Endodermal cell (in vitro differentiated cells): Measurements from ENCODE around the gene FARP2. TPM values are rescaled to one million over a fixed set of nuclear protein-coding genes. Genes with fewer than 3 reads are reported as not detected.
"Not testable (repeated sequence)": the region's sequence is repeated elsewhere in the genome, so short reads cannot be mapped to it uniquely, and the experiment has no call there.

Experiments used
- DNase-seq: peaks from one replicate; pipeline ENCODE4 v3.0.0-alpha.2; 2017
- H3K27ac ChIP-seq: 2 replicates; pipeline ENCODE4 v1.5.1; 2013; ENCODE audit warnings: mild to moderate bottlenecking, low read depth, low read length, moderate library complexity
- H3K27me3 ChIP-seq: 2 replicates; pipeline ENCODE4 v1.6.1; 2013; ENCODE audit warnings: mild to moderate bottlenecking, low read length, moderate library complexity; ENCODE audit not compliant: insufficient read depth, control insufficient read depth, poor library complexity, severe bottlenecking
- H3K36me3 ChIP-seq: 2 replicates; pipeline ENCODE4 v1.7.0; 2013; ENCODE audit warnings: mild to moderate bottlenecking, low read length, moderate library complexity; ENCODE audit not compliant: control insufficient read depth, insufficient read depth
- H3K4me1 ChIP-seq: one replicate; pipeline ENCODE4 v1.7.0; 2013; ENCODE audit warnings: low read length; ENCODE audit not compliant: control insufficient read depth, insufficient read depth
- H3K4me3 ChIP-seq: 2 replicates; pipeline ENCODE4 v1.5.1; 2013; ENCODE audit warnings: mild to moderate bottlenecking, low read length, moderate library complexity
- H3K9ac ChIP-seq: 2 replicates; pipeline ENCODE4 v1.6.1; 2013; ENCODE audit warnings: mild to moderate bottlenecking, low read length, moderate library complexity; ENCODE audit not compliant: poor library complexity, severe bottlenecking; ENCODE audit errors: extremely low read depth
- H3K9me3 ChIP-seq: 2 replicates; pipeline ENCODE4 v1.6.1; 2013; ENCODE audit warnings: mild to moderate bottlenecking, low read length, moderate library complexity; ENCODE audit not compliant: control insufficient read depth
- H3K27ac Mint-ChIP-seq: 2 replicates; pipeline ENCODE4 v1.8.0; 2020; ENCODE audit warnings: mixed read lengths
- H3K27me3 Mint-ChIP-seq: 2 replicates; pipeline ENCODE4 v1.8.0; 2021; ENCODE audit warnings: mild to moderate bottlenecking, mixed read lengths; ENCODE audit not compliant: insufficient read depth
- H3K36me3 Mint-ChIP-seq: 2 replicates; pipeline ENCODE4 v1.8.0; 2020; ENCODE audit warnings: low read depth, mixed read lengths
- H3K4me1 Mint-ChIP-seq: 2 replicates; pipeline ENCODE4 v1.8.0; 2020; ENCODE audit warnings: mixed read lengths
- H3K4me3 Mint-ChIP-seq: 2 replicates; pipeline ENCODE4 v1.8.0; 2020; ENCODE audit warnings: mild to moderate bottlenecking, moderate library complexity, mixed read lengths
- H3K9me3 Mint-ChIP-seq: 2 replicates; pipeline ENCODE4 v1.8.0; 2020; ENCODE audit warnings: mild to moderate bottlenecking, mixed read lengths
- CTCF ChIP-seq: fragments of 200-600 bp; sonication (generic); conservative IDR thresholded peaks from 2 replicates; pipeline ENCODE4 v1.5.0; 2021; ENCODE audit warnings: antibody characterized with exemption, mild to moderate bottlenecking
- WGBS, 2 experiments: methylation state at CpG; one replicate each; pipeline versions ENCODE4 v1.1.5 to v1.1.7; 2013; ENCODE audit warnings: missing lambda C conversion rate in 2 of 2, mixed read lengths in 1 of 2; ENCODE audit not compliant: insufficient coverage in 1 of 2, insufficient read length in 1 of 2; 5-methylcytosine and 5-hydroxymethylcytosine counted together
- total RNA-seq, 2 donors: library from RNA; stranded (reverse); fragmentation: NEBNext Ultra II Directional in 1 of 2; extraction: Animal tissue kit (Norgen Biotek cat#: 25700) in 1 of 2; gene quantifications; 2 replicates in 1 of 2; 3 replicates in 1 of 2; pipeline ENCODE4 v1.2.1, GENCODE V29; 2021

The FARP2 gene
- total RNA-seq, 2 donors from 2014 or later: 36.4 to 51.4 TPM

GRCh38 chr2:241445426-241445825, 89.3 kb downstream of the FARP2 start:
- Histone ChIP-seq H3K9ac (no peak overlapping the region), H3K27ac (no peak overlapping the region), H3K4me3 (no peak overlapping the region), H3K4me1 (no peaks in the 10 kb centered on the region), H3K27me3 (no peaks in the 10 kb centered on the region), H3K36me3 (peaks cover 55% of the 10 kb centered on the region), H3K9me3 (no peaks in the 10 kb centered on the region)
- no peak for DNase-seq
- H3K36me3 Mint-ChIP-seq: peaks cover 16% of the 10 kb centered on the region
- no peaks in the 10 kb centered on the region for H3K9me3 Mint-ChIP-seq
- no peaks in the 10 kb centered on the region for H3K4me1 Mint-ChIP-seq
- 89 to 100% methylated on average over 2 of the region's 2 CpGs for WGBS, 2 experiments
- TF ChIP-seq CTCF: no peak
- no peak overlapping the region for H3K4me3 Mint-ChIP-seq
- no peak overlapping the region for H3K27ac Mint-ChIP-seq
- no peaks in the 10 kb centered on the region for H3K27me3 Mint-ChIP-seq

GRCh38 chr2:241450092-241450491, 94.0 kb downstream of the FARP2 start:
- H3K36me3 ChIP-seq: peaks cover 17% of the 10 kb centered on the region
- not testable (repeated sequence) for H3K9ac ChIP-seq, H3K36me3 Mint-ChIP-seq, H3K9me3 ChIP-seq, H3K27me3 ChIP-seq, H3K27ac Mint-ChIP-seq, H3K27ac ChIP-seq, H3K4me3 Mint-ChIP-seq, H3K4me1 ChIP-seq, H3K4me1 Mint-ChIP-seq, DNase-seq, H3K27me3 Mint-ChIP-seq, H3K4me3 ChIP-seq, H3K9me3 Mint-ChIP-seq
- WGBS, 2 experiments: 87 to 97% methylated on average over 4 to 7 of the region's 7 CpGs

- H3K9ac ChIP-seq: no peak overlapping the region
- no peak for DNase-seq
- Mint-ChIP-seq H3K9me3 (no peaks in the 10 kb centered on the region), H3K4me3 (no peak overlapping the region), H3K27ac (no peak overlapping the region), H3K4me1 (no peaks in the 10 kb centered on the region), H3K27me3 (no peaks in the 10 kb centered on the region), H3K36me3 (peaks cover 3% of the 10 kb centered on the region)
- no peak for TF ChIP-seq CTCF
- 91 to 96% methylated on average over 9 to 10 of the region's 10 CpGs for WGBS, 2 experiments
- H3K4me3 ChIP-seq: no peak overlapping the region
- peaks cover 4% of the 10 kb centered on the region for H3K36me3 ChIP-seq
- no peaks in the 10 kb centered on the region for H3K4me1 ChIP-seq
- H3K27ac ChIP-seq: no peak overlapping the region
- H3K27me3 ChIP-seq: no peaks in the 10 kb centered on the region
- no peaks in the 10 kb centered on the region for H3K9me3 ChIP-seq
Observed at GRCh38 chr2:241451840-241452506, 95.9 kb downstream of the FARP2 start.

- not testable (repeated sequence) for H3K9me3 ChIP-seq, H3K4me1 Mint-ChIP-seq, H3K4me3 ChIP-seq, H3K27ac ChIP-seq, H3K27me3 ChIP-seq, DNase-seq, H3K4me1 ChIP-seq, H3K9me3 Mint-ChIP-seq, H3K36me3 ChIP-seq, H3K27ac Mint-ChIP-seq, H3K27me3 Mint-ChIP-seq, H3K4me3 Mint-ChIP-seq, H3K9ac ChIP-seq, H3K36me3 Mint-ChIP-seq
- WGBS, 2 experiments: 93 to 100% methylated on average over 4 to 9 of the region's 9 CpGs
Observed at GRCh38 chr2:241453919-241454318, 97.8 kb downstream of the FARP2 start.
